Measurements from ENCODE around the gene EGR2.

EGR2 gene

GRCh38 chr10:62844280-62845011, 28.3 kb upstream of the EGR2 start:
- Histone ChIP-seq H3K27ac (ENCODE audit: low read depth, low read length) (no peak overlapping the region), H3K4me3 (ENCODE audit: low read depth in 1 of 2, low read length in 2 of 2) (no peak overlapping the region), H3K9ac (ENCODE audit: low read length) (no peak overlapping the region), H3K36me3 (ENCODE audit: insufficient read depth, low read length) (no peaks in the 10 kb centered on the region), H3K4me1 (ENCODE audit: insufficient read depth, low read length) (no peaks in the 10 kb centered on the region), H3K27me3 (ENCODE audit: control insufficient read depth in 1 of 2, insufficient read depth in 2 of 2, low read length in 2 of 2) (no peaks in the 10 kb centered on the region), H3K9me3 (ENCODE audit: low read length) (no peaks in the 10 kb centered on the region)

- Histone ChIP-seq H3K4me1 (ENCODE audit: insufficient read depth, low read length) (no peaks in the 10 kb centered on the region), H3K4me3 (ENCODE audit: low read depth in 1 of 2, low read length in 2 of 2) (no peak overlapping the region), H3K27ac (ENCODE audit: low read depth, low read length) (no peak overlapping the region), H3K9me3 (ENCODE audit: low read length) (no peaks in the 10 kb centered on the region), H3K27me3 (ENCODE audit: control insufficient read depth in 1 of 2, insufficient read depth in 2 of 2, low read length in 2 of 2) (no peaks in the 10 kb centered on the region), H3K36me3 (ENCODE audit: insufficient read depth, low read length) (no peaks in the 10 kb centered on the region), H3K9ac (ENCODE audit: low read length) (no peak overlapping the region)
These were observed 27.4 kb upstream of the EGR2 start for GRCh38 chr10:62843600-62843999.

- H3K36me3 ChIP-seq (ENCODE audit: insufficient read depth, low read length): no peaks in the 10 kb centered on the region
- H3K27me3 ChIP-seq (ENCODE audit: control insufficient read depth in 1 of 2, insufficient read depth in 2 of 2, low read length in 2 of 2): no peaks in the 10 kb centered on the region
- no peaks in the 10 kb centered on the region for H3K4me1 ChIP-seq (ENCODE audit: insufficient read depth, low read length)
- H3K27ac ChIP-seq (ENCODE audit: low read depth, low read length): no peak overlapping the region
- no peak overlapping the region for H3K4me3 ChIP-seq (ENCODE audit: low read depth in 1 of 2, low read length in 2 of 2)
- H3K9ac ChIP-seq (ENCODE audit: low read length): no peak overlapping the region
- H3K9me3 ChIP-seq (ENCODE audit: low read length): no peaks in the 10 kb centered on the region
These were observed 26.8 kb upstream of the EGR2 start for GRCh38 chr10:62842983-62843382.

GRCh38 chr10:62839590-62839989, 23.4 kb upstream of the EGR2 start:
- no peak overlapping the region for H3K9ac ChIP-seq (ENCODE audit: low read length)
- H3K27ac ChIP-seq (ENCODE audit: low read depth, low read length): no peak overlapping the region
- H3K36me3 ChIP-seq (ENCODE audit: insufficient read depth, low read length): no peaks in the 10 kb centered on the region
- no peaks in the 10 kb centered on the region for H3K9me3 ChIP-seq (ENCODE audit: low read length)
- H3K4me1 ChIP-seq (ENCODE audit: insufficient read depth, low read length): no peaks in the 10 kb centered on the region
- H3K4me3 ChIP-seq (ENCODE audit: low read depth in 1 of 2, low read length in 2 of 2): no peak overlapping the region
- no peaks in the 10 kb centered on the region for H3K27me3 ChIP-seq (ENCODE audit: control insufficient read depth in 1 of 2, insufficient read depth in 2 of 2, low read length in 2 of 2)

GRCh38 chr10:62831346-62831745, 15.2 kb upstream of the EGR2 start:
- Histone ChIP-seq H3K27me3 (ENCODE audit: control insufficient read depth in 1 of 2, insufficient read depth in 2 of 2, low read length in 2 of 2) (no peaks in the 10 kb centered on the region), H3K9me3 (ENCODE audit: low read length) (no peaks in the 10 kb centered on the region), H3K4me1 (ENCODE audit: insufficient read depth, low read length) (no peaks in the 10 kb centered on the region), H3K27ac (ENCODE audit: low read depth, low read length) (no peak overlapping the region), H3K4me3 (ENCODE audit: low read depth in 1 of 2, low read length in 2 of 2) (no peak overlapping the region), H3K9ac (ENCODE audit: low read length) (no peak overlapping the region), H3K36me3 (ENCODE audit: insufficient read depth, low read length) (no peaks in the 10 kb centered on the region)

- Histone ChIP-seq H3K27me3 (ENCODE audit: control insufficient read depth in 1 of 2, insufficient read depth in 2 of 2, low read length in 2 of 2) (no peaks in the 10 kb centered on the region), H3K36me3 (ENCODE audit: insufficient read depth, low read length) (no peaks in the 10 kb centered on the region), H3K4me3 (ENCODE audit: low read depth in 1 of 2, low read length in 2 of 2) (no peak overlapping the region), H3K4me1 (ENCODE audit: insufficient read depth, low read length) (no peaks in the 10 kb centered on the region), H3K9ac (ENCODE audit: low read length) (no peak overlapping the region), H3K27ac (ENCODE audit: low read depth, low read length) (no peak overlapping the region), H3K9me3 (ENCODE audit: low read length) (no peaks in the 10 kb centered on the region)
These were observed 14.5 kb upstream of the EGR2 start for GRCh38 chr10:62830679-62831078.

GRCh38 chr10:62829622-62830021, 13.5 kb upstream of the EGR2 start:
- H3K9ac ChIP-seq (ENCODE audit: low read length): no peak overlapping the region
- H3K4me3 ChIP-seq (ENCODE audit: low read depth in 1 of 2, low read length in 2 of 2): no peak overlapping the region
- no peaks in the 10 kb centered on the region for H3K9me3 ChIP-seq (ENCODE audit: low read length)
- H3K4me1 ChIP-seq (ENCODE audit: insufficient read depth, low read length): no peaks in the 10 kb centered on the region
- H3K36me3 ChIP-seq (ENCODE audit: insufficient read depth, low read length): no peaks in the 10 kb centered on the region
- no peak overlapping the region for H3K27ac ChIP-seq (ENCODE audit: low read depth, low read length)
- H3K27me3 ChIP-seq (ENCODE audit: control insufficient read depth in 1 of 2, insufficient read depth in 2 of 2, low read length in 2 of 2): no peaks in the 10 kb centered on the region

- no peak overlapping the region for H3K4me3 ChIP-seq (ENCODE audit: low read depth in 1 of 2, low read length in 2 of 2)
- H3K9me3 ChIP-seq (ENCODE audit: low read length): no peaks in the 10 kb centered on the region
- H3K27me3 ChIP-seq (ENCODE audit: control insufficient read depth in 1 of 2, insufficient read depth in 2 of 2, low read length in 2 of 2): no peaks in the 10 kb centered on the region
- no peak overlapping the region for H3K27ac ChIP-seq (ENCODE audit: low read depth, low read length)
- H3K36me3 ChIP-seq (ENCODE audit: insufficient read depth, low read length): no peaks in the 10 kb centered on the region
- H3K4me1 ChIP-seq (ENCODE audit: insufficient read depth, low read length): no peaks in the 10 kb centered on the region
- H3K9ac ChIP-seq (ENCODE audit: low read length): no peak overlapping the region
These were observed 10.1 kb upstream of the EGR2 start for GRCh38 chr10:62826273-62826672.

- Histone ChIP-seq H3K4me3 (ENCODE audit: low read depth in 1 of 2, low read length in 2 of 2) (no peak overlapping the region), H3K4me1 (ENCODE audit: insufficient read depth, low read length) (peaks cover 12% of the 10 kb centered on the region), H3K36me3 (ENCODE audit: insufficient read depth, low read length) (no peaks in the 10 kb centered on the region), H3K9ac (ENCODE audit: low read length) (no peak overlapping the region), H3K27ac (ENCODE audit: low read depth, low read length) (no peak overlapping the region), H3K27me3 (ENCODE audit: control insufficient read depth in 1 of 2, insufficient read depth in 2 of 2, low read length in 2 of 2) (peaks cover 12 to 24% of the 10 kb centered on the region in 2 donors), H3K9me3 (ENCODE audit: low read length) (no peaks in the 10 kb centered on the region)
These were observed 4.4 kb upstream of the EGR2 start for GRCh38 chr10:62820586-62820985.

- H3K4me3 ChIP-seq (ENCODE audit: low read depth in 1 of 2, low read length in 2 of 2): no peak overlapping the region
- H3K27ac ChIP-seq (ENCODE audit: low read depth, low read length): no peak overlapping the region
- no peaks in the 10 kb centered on the region for H3K36me3 ChIP-seq (ENCODE audit: insufficient read depth, low read length)
- peaks cover 20 to 36% of the 10 kb centered on the region in 2 donors for H3K27me3 ChIP-seq (ENCODE audit: control insufficient read depth in 1 of 2, insufficient read depth in 2 of 2, low read length in 2 of 2)
- H3K4me1 ChIP-seq (ENCODE audit: insufficient read depth, low read length): peaks cover 13% of the 10 kb centered on the region
- no peaks in the 10 kb centered on the region for H3K9me3 ChIP-seq (ENCODE audit: low read length)
- H3K9ac ChIP-seq (ENCODE audit: low read length): no peak overlapping the region
These were observed 3.2 kb upstream of the EGR2 start for GRCh38 chr10:62819141-62819920.

- no peak overlapping the region for H3K9ac ChIP-seq (ENCODE audit: low read length)
- H3K4me3 ChIP-seq (ENCODE audit: low read depth in 1 of 2, low read length in 2 of 2): peak overlapping the region; percentile 90 to 93
- H3K4me1 ChIP-seq (ENCODE audit: insufficient read depth, low read length): peaks cover 13% of the 10 kb centered on the region
- H3K36me3 ChIP-seq (ENCODE audit: insufficient read depth, low read length): no peaks in the 10 kb centered on the region
- no peak overlapping the region for H3K27ac ChIP-seq (ENCODE audit: low read depth, low read length)
- peaks cover 22 to 42% of the 10 kb centered on the region in 2 donors for H3K27me3 ChIP-seq (ENCODE audit: control insufficient read depth in 1 of 2, insufficient read depth in 2 of 2, low read length in 2 of 2)
- H3K9me3 ChIP-seq (ENCODE audit: low read length): no peaks in the 10 kb centered on the region
These were observed 2.4 kb upstream of the EGR2 start for GRCh38 chr10:62818426-62819011.
